Fibroblast of gingiva (primary cell): Measurements from ENCODE around the gene VAPB.
A peak's percentile ranks its signal among the peaks of the same experiment; 100 is the strongest.

Experiments used
- DNase-seq: peaks from one replicate; pipeline ENCODE4 v3.0.0-alpha.2; 2011; ENCODE audit warnings: low read depth

VAPB gene

GRCh38 chr20:58378704-58379103 lies 10.3 kb upstream of the VAPB start:
- DNase-seq: no peak

GRCh38 chr20:58381627-58382026 lies 7.4 kb upstream of the VAPB start:
- DNase-seq: no peak

GRCh38 chr20:58382096-58382495 lies 6.9 kb upstream of the VAPB start:
- no peak for DNase-seq

GRCh38 chr20:58384821-58385220 lies 4.2 kb upstream of the VAPB start:
- no peak for DNase-seq

GRCh38 chr20:58388028-58388601 lies 914 bp upstream of the VAPB start:
- no peak for DNase-seq

GRCh38 chr20:58389324-58389967 lies 417 bp downstream of the VAPB start:
- DNase-seq: peak; percentile 50

GRCh38 chr20:58389968-58390658 lies 1.1 kb downstream of the VAPB start:
- no peak for DNase-seq

GRCh38 chr20:58390659-58391035 lies 1.6 kb downstream of the VAPB start:
- DNase-seq: no peak

GRCh38 chr20:58392286-58392685 lies 3.3 kb downstream of the VAPB start:
- no peak for DNase-seq

GRCh38 chr20:58393299-58393698 lies 4.3 kb downstream of the VAPB start:
- peak; percentile 30 for DNase-seq

- no peak for DNase-seq
These were observed 5.8 kb downstream of the VAPB start for GRCh38 chr20:58394801-58395200.

- no peak for DNase-seq
These were observed 6.6 kb downstream of the VAPB start for GRCh38 chr20:58395604-58396003.

- no peak for DNase-seq
These were observed 8.4 kb downstream of the VAPB start for GRCh38 chr20:58397429-58397828.

GRCh38 chr20:58398254-58398653 lies 9.2 kb downstream of the VAPB start:
- no peak for DNase-seq

- DNase-seq: no peak
These were observed 10.9 kb downstream of the VAPB start for GRCh38 chr20:58399926-58400325.

- no peak for DNase-seq
These were observed 12.1 kb downstream of the VAPB start for GRCh38 chr20:58401162-58401561.

- DNase-seq: no peak
These were observed 13.3 kb downstream of the VAPB start for GRCh38 chr20:58402305-58402704.

GRCh38 chr20:58402827-58403226 lies 13.8 kb downstream of the VAPB start:
- no peak for DNase-seq

- no peak for DNase-seq
These were observed 14.2 kb downstream of the VAPB start for GRCh38 chr20:58403272-58403671.

- DNase-seq: peak; percentile 7
These were observed 16.7 kb downstream of the VAPB start for GRCh38 chr20:58405504-58406291.

GRCh38 chr20:58406422-58407001 lies 17.5 kb downstream of the VAPB start:
- no peak for DNase-seq

- no peak for DNase-seq
These were observed 18.3 kb downstream of the VAPB start for GRCh38 chr20:58407201-58407873.
